Measurements from ENCODE around the gene PDE7B.

GRCh38 chr6:135955099-135955498 is 103.6 kb downstream of the PDE7B start:
- no peak for TF ChIP-seq EZH2 (IDR thresholded peaks at IDR 0.05; ENCODE audit: low read length)
- TF ChIP-seq, protein P1, sequence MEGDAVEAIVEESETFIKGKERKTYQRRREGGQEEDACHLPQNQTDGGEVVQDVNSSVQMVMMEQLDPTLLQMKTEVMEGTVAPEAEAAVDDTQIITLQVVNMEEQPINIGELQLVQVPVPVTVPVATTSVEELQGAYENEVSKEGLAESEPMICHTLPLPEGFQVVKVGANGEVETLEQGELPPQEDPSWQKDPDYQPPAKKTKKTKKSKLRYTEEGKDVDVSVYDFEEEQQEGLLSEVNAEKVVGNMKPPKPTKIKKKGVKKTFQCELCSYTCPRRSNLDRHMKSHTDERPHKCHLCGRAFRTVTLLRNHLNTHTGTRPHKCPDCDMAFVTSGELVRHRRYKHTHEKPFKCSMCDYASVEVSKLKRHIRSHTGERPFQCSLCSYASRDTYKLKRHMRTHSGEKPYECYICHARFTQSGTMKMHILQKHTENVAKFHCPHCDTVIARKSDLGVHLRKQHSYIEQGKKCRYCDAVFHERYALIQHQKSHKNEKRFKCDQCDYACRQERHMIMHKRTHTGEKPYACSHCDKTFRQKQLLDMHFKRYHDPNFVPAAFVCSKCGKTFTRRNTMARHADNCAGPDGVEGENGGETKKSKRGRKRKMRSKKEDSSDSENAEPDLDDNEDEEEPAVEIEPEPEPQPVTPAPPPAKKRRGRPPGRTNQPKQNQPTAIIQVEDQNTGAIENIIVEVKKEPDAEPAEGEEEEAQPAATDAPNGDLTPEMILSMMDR (optimal IDR thresholded peaks at IDR 0.05 in 1 of 3, IDR thresholded peaks at IDR 0.05 in 1 of 3, conservative IDR thresholded peaks at IDR 0.05 in 1 of 3; ENCODE audit: extremely low read depth in 1 of 3, insufficient read depth in 2 of 3, low read length in 3 of 3), result no peak
